Effector memory CD8-positive, alpha-beta T cell (primary cell): ENCODE measurements around the gene MPLKIP.
A peak's percentile ranks its signal among the peaks of the same experiment; 100 is the strongest.
"Not testable (repeated sequence)": the region's sequence is repeated elsewhere in the genome, so short reads cannot be mapped to it uniquely, and the experiment has no call there.

Source experiments
- ATAC-seq: fragments of 150-1000 bp; cut with Tn5 transposase; replicated peaks from 2 replicates; pipeline ENCODE4 v1.10.0; 2021; ENCODE audit warnings: mild to moderate bottlenecking, moderate library complexity
- DNase-seq, 3 experiments: peaks; one replicate each; pipeline ENCODE4 v3.0.0; 2021
- H3K27ac Mint-ChIP-seq, 2 donors: one replicate each; pipeline ENCODE4 v1.8.0; 2022; ENCODE audit warnings: mild to moderate bottlenecking in 2 of 2, mixed read lengths in 2 of 2, moderate library complexity in 2 of 2
- H3K27me3 Mint-ChIP-seq, 2 donors: one replicate each; pipeline ENCODE4 v1.8.0; 2022; ENCODE audit warnings: mixed read lengths in 2 of 2
- H3K36me3 Mint-ChIP-seq: one replicate; pipeline ENCODE4 v1.8.0; 2022; ENCODE audit warnings: mild to moderate bottlenecking, moderate library complexity, mixed read lengths; ENCODE audit not compliant: insufficient read depth
- H3K4me1 Mint-ChIP-seq, 2 donors: one replicate each; pipeline ENCODE4 v1.8.0; 2022; ENCODE audit warnings: low read depth in 2 of 2, mixed read lengths in 2 of 2
- H3K4me3 Mint-ChIP-seq, 2 donors: one replicate each; pipeline ENCODE4 v1.8.0; 2022; ENCODE audit warnings: mild to moderate bottlenecking in 2 of 2, mixed read lengths in 2 of 2, moderate library complexity in 2 of 2
- H3K9me3 Mint-ChIP-seq, 2 donors: one replicate each; pipeline ENCODE4 v1.8.0; 2022; ENCODE audit warnings: mixed read lengths in 2 of 2

The MPLKIP gene

GRCh38 chr7:40117199-40117598, 17.2 kb downstream of the MPLKIP start:
- not testable (repeated sequence) for H3K4me1 Mint-ChIP-seq, DNase-seq, ATAC-seq, H3K27ac Mint-ChIP-seq, H3K36me3 Mint-ChIP-seq, H3K27me3 Mint-ChIP-seq, H3K9me3 Mint-ChIP-seq, H3K4me3 Mint-ChIP-seq

DNA sequence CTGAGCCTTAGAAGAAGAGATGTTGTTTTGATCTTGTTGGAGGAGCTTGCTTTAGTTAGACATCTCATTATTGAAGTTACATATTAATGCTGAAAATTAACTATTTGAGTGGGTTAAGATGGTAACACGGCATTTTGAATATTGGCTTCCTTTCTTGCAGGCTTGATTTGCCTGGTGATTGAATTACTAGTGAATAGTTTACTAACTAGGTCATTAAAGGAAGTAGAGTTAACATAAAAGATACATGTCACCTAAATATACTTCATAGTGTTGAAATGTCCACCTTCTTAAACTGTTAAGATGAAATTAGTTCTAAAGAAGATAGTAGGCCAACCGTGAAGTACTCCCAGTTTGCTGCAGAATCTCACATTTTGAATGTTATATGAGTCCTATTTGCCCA, 18.5 kb downstream of the MPLKIP start:
- Mint-ChIP-seq H3K27ac (no peak overlapping the region), H3K27me3 (no peaks in the 10 kb centered on the region), H3K36me3 (no peaks in the 10 kb centered on the region), H3K9me3 (no peaks in the 10 kb centered on the region), H3K4me1 (no peaks in the 10 kb centered on the region), H3K4me3 (no peak overlapping the region)
- DNase-seq (no peak), ATAC-seq (no peak)

DNA sequence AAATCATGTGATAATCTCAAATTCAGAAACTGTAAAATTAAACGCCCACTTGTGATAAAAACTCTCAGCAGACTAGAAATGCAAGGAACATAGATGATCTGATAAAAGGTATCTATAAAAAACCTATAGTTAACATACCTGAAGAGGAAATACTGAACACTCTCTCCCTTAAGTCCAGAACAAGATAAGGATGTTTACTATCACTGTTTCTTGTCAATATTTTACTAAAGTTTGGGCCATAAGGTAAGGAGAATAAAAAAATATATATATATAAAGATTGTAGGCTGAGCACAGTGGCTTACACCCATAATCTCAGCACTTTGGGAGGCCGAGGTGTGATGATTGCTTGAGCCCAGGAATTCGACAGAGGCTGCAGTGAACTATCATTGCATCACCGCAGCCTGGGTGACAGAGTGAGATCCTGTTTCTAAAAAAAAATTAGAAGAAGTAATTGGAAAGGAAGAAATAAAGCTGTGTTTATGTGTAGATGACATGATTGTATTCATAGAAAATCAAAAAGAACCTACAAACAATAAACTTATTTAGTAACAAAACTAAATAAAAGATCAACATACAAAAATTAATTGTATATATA, 28.4 kb downstream of the MPLKIP start:
- Mint-ChIP-seq H3K27me3 (no peaks in the 10 kb centered on the region), H3K4me3 (no peak overlapping the region), H3K9me3 (no peaks in the 10 kb centered on the region), H3K36me3 (no peaks in the 10 kb centered on the region), H3K27ac (no peak overlapping the region), H3K4me1 (peaks cover 0 to 3% of the 10 kb centered on the region in 2 donors)
- ATAC-seq (no peak), DNase-seq (no peak)

DNA sequence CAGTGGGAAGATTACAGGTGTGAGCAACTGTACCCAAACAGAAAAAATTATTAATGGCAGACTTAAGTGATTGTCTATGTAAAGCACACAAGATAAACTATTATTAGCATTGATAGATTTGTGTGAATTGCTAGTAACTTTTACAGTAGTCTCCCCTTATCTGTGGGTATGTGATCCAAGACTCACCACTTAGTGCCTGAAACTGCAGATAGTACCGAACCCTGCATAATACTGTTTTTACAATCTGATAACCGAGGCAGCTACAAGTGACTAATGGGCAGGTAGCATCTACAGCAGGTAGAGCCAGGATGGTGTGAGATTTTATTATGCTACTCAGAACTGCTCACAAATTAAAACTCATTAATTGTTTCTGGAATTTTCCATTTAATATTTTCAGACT, 31.5 kb downstream of the MPLKIP start:
- no peaks in the 10 kb centered on the region for H3K36me3 Mint-ChIP-seq
- H3K9me3 Mint-ChIP-seq = no peaks in the 10 kb centered on the region
- no peak overlapping the region for H3K4me3 Mint-ChIP-seq
- DNase-seq = no peak
- ATAC-seq = no peak
- H3K4me1 Mint-ChIP-seq = peaks cover 0 to 3% of the 10 kb centered on the region in 2 donors
- H3K27me3 Mint-ChIP-seq = no peaks in the 10 kb centered on the region
- no peak overlapping the region for H3K27ac Mint-ChIP-seq

GRCh38 chr7:40101201-40101600, 33.2 kb downstream of the MPLKIP start:
- no peaks in the 10 kb centered on the region for H3K27me3 Mint-ChIP-seq
- H3K4me1 Mint-ChIP-seq = peaks cover 0 to 4% of the 10 kb centered on the region in 2 donors
- H3K9me3 Mint-ChIP-seq = no peaks in the 10 kb centered on the region
- H3K27ac Mint-ChIP-seq = no peak overlapping the region
- H3K36me3 Mint-ChIP-seq = no peaks in the 10 kb centered on the region
- ATAC-seq (no peak), DNase-seq (no peak)
- no peak overlapping the region for H3K4me3 Mint-ChIP-seq

- no peak for ATAC-seq
- no peak for DNase-seq
- no peaks in the 10 kb centered on the region for H3K27me3 Mint-ChIP-seq
- H3K4me1 Mint-ChIP-seq = peaks cover 0 to 6% of the 10 kb centered on the region in 2 donors
- H3K9me3 Mint-ChIP-seq = no peaks in the 10 kb centered on the region
- H3K27ac Mint-ChIP-seq = no peak overlapping the region
- peaks cover 10% of the 10 kb centered on the region for H3K36me3 Mint-ChIP-seq
- no peak overlapping the region for H3K4me3 Mint-ChIP-seq
Observed at GRCh38 chr7:40099837-40100236, 34.6 kb downstream of the MPLKIP start.

DNA sequence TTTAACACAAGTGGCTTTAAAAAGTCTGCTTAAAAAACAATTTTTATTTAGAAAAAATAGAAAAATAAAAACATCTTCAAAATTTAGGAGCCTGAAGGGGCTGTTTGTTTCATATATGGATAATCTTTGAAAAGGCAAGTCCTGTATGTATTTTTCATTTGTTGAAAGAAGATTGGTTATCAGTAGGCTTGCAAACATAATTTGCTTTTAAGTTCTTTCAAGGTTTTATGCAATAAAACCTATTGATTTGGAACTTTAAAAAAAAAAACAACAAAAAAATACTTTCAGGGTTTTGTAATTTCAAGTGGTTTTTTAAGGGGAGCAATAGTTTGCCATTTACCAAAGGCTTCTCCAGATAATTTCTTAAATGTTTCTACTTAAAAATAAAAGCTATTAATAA, 35.6 kb downstream of the MPLKIP start:
- peaks cover 20% of the 10 kb centered on the region for H3K36me3 Mint-ChIP-seq
- no peaks in the 10 kb centered on the region for H3K27me3 Mint-ChIP-seq
- peaks cover 0 to 6% of the 10 kb centered on the region in 2 donors for H3K4me1 Mint-ChIP-seq
- H3K27ac Mint-ChIP-seq = no peak overlapping the region
- DNase-seq (no peak), ATAC-seq (no peak)
- no peaks in the 10 kb centered on the region for H3K9me3 Mint-ChIP-seq
- no peak overlapping the region for H3K4me3 Mint-ChIP-seq

GRCh38 chr7:40097728-40098127, 36.7 kb downstream of the MPLKIP start:
- no peak overlapping the region for H3K4me3 Mint-ChIP-seq
- no peaks in the 10 kb centered on the region for H3K9me3 Mint-ChIP-seq
- H3K27me3 Mint-ChIP-seq = no peaks in the 10 kb centered on the region
- no peak for DNase-seq
- ATAC-seq = no peak
- H3K4me1 Mint-ChIP-seq = peaks cover 0 to 6% of the 10 kb centered on the region in 2 donors
- H3K36me3 Mint-ChIP-seq = peaks cover 31% of the 10 kb centered on the region
- peak overlapping the region in 1 of 2 donors; percentile 54 for H3K27ac Mint-ChIP-seq

DNA sequence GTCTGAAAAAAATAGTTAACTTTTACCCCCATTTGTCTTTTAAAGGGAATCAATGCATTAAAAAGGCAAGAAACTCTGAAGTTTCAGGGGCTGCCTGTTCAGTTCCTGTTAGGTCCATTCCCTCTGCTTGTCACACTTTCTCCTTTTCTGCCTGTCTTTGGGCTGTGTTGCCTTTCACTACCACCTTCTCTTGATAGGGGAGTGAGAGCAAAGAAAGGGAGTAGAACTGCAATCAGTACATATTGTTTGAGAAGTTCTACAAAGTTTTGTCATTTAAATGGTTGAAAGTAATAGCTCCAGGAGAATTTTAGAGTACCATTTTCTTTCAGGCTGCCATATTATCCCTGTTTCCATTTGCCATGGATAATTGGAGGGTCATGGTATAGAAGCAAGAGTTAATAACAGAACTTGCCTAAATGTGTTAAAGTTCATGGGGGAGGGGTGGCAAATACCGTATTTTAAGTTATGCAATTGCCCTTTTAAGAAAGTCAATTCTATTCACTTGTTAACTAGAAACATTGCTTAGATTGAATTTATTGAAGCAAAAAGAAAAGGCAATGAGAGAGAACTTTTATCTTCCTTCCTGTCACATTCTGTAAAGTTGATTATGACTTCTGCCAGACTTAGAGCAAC, 38.6 kb downstream of the MPLKIP start:
- ATAC-seq = no peak
- peak overlapping the region; percentile 38 to 40 for H3K27ac Mint-ChIP-seq

DNA sequence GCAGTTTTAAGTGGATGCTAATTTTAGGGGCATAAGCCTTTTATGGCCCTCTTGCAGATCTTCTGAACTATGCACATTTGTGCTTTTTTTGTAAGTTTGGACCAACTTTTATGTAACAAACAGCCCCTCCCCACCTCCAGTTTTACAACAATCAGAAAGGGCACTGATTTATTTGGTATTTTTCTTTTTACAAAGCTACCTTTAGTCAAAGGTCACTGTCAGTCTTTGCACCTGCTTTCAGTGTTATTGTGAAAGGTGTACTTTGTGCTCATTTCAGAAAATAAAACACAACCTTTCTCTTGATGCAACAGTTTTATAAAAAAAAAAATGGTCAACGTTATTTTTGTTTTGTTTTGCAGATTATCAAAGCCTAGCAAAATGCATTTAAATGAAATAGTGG, 39.2 kb downstream of the MPLKIP start:
- DNase-seq (no peak), ATAC-seq (no peak)
- Mint-ChIP-seq H3K4me3 (no peak overlapping the region), H3K36me3 (peaks cover 51% of the 10 kb centered on the region), H3K9me3 (no peaks in the 10 kb centered on the region), H3K27ac (no peak overlapping the region), H3K27me3 (no peaks in the 10 kb centered on the region), H3K4me1 (peaks cover 0 to 3% of the 10 kb centered on the region in 2 donors)

More for the DNA sequence above, 38.6 kb downstream of the MPLKIP start:
- Mint-ChIP-seq H3K36me3 (peaks cover 47% of the 10 kb centered on the region), H3K4me3 (no peak overlapping the region), H3K27me3 (no peaks in the 10 kb centered on the region), H3K9me3 (no peaks in the 10 kb centered on the region), H3K4me1 (peaks cover 0 to 3% of the 10 kb centered on the region in 2 donors)
- no peak for DNase-seq

GRCh38 chr7:40093631-40094350, 40.6 kb downstream of the MPLKIP start:
- DNase-seq = no peak
- peaks cover 0 to 3% of the 10 kb centered on the region in 2 donors for H3K4me1 Mint-ChIP-seq
- H3K36me3 Mint-ChIP-seq = peaks cover 65% of the 10 kb centered on the region
- H3K4me3 Mint-ChIP-seq = no peak overlapping the region
- H3K27ac Mint-ChIP-seq = no peak overlapping the region
- H3K27me3 Mint-ChIP-seq = no peaks in the 10 kb centered on the region
- no peak for ATAC-seq
- no peaks in the 10 kb centered on the region for H3K9me3 Mint-ChIP-seq

GRCh38 chr7:40092182-40092581, 42.2 kb downstream of the MPLKIP start:
- Mint-ChIP-seq H3K27me3 (no peaks in the 10 kb centered on the region), H3K36me3 (peaks cover 76% of the 10 kb centered on the region), H3K4me1 (peaks cover 0 to 3% of the 10 kb centered on the region in 2 donors), H3K27ac (peak overlapping the region in 1 of 2 donors; percentile 49), H3K9me3 (no peaks in the 10 kb centered on the region), H3K4me3 (no peak overlapping the region)
- DNase-seq (no peak), ATAC-seq (no peak)

DNA sequence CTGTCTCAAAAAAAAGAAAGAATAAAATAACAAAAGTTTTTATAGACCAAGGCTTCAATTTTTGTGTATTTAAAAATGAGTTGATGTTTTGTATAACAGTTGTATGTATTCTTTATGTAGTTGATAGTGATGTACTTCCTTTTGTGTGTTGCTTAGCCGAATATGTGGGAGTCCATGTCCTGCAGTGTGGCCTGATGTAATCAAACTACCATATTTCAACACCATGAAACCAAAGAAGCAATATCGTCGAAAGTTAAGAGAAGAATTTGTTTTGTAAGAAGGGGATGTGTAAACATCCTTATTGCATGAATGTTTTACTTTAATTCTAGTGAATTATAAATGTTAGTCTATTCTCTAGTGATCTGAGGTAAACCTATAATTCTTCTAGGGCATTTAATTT, 56.6 kb downstream of the MPLKIP start:
- Mint-ChIP-seq H3K4me3 (no peak overlapping the region), H3K9me3 (no peaks in the 10 kb centered on the region), H3K27me3 (no peaks in the 10 kb centered on the region), H3K27ac (no peak overlapping the region), H3K4me1 (peaks cover 0 to 5% of the 10 kb centered on the region in 2 donors), H3K36me3 (peaks cover 10% of the 10 kb centered on the region)
- DNase-seq (no peak), ATAC-seq (no peak)
